GM10248 (cell line): Measurements from ENCODE around the gene GSTA4.
"Not testable (repeated sequence)": the region's sequence is repeated elsewhere in the genome, so short reads cannot be mapped to it uniquely, and the experiment has no call there.

Source experiments
- CTCF ChIA-PET: fragments of 300-600 bp; sonication (Branson Sonifier 250); formaldehyde crosslinking; extraction: SDS; loops from one replicate; lab custom pipeline; 2021; ENCODE audit warnings: antibody characterized with exemption; lab: Yijun Ruan, JAX
- POLR2A ChIA-PET: fragments of 350-650 bp; sonication (Branson Sonifier 250); formaldehyde crosslinking; extraction: SDS; loops from one replicate; lab custom pipeline; 2020; ENCODE audit warnings: antibody characterized with exemption; lab: Yijun Ruan, JAX
- DNase-seq: peaks from one replicate; pipeline ENCODE4 v3.0.0; 2012; ENCODE audit errors: extremely low spot score
- TF ChIP-seq, protein P1 (sequence below): IDR thresholded peaks from 2 replicates; pipeline ENCODE4 v1.5.1; 2012; ENCODE audit warnings: mild to moderate bottlenecking, low read depth; ENCODE audit errors: extremely low read depth, missing control alignments, control extremely low read depth

GSTA4 gene

DNA sequence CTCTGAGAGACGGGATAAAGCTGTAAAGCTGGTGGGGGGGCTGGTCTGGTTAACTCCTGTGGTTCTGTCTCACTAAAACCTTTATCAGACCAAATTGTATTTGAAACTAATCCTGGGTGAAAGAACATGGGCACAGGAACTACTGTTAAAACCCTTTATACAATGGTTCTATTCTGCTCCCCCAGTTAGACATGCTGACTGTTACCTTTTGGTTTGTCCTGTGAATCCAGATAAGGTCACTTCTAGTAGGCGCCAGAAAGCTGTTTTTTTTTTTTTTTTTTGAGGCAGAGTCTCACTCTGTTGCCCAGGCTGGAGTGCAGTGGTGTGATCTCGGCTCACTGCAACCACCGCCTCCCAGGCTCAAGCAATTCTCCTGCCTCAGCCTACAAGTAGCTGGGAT is 29.7 kb downstream of the GSTA4 start:
- ChIA-PET POLR2A (no interaction called here), CTCF (interaction anchor here (1.2 to 1.4 kb wide), 2 partner anchors 11 to 16 kb away, joined by 3 to 4 read pairs; no protein-coding TSS in a partner anchor)
- no peak for DNase-seq
- TF ChIP-seq, protein P1, sequence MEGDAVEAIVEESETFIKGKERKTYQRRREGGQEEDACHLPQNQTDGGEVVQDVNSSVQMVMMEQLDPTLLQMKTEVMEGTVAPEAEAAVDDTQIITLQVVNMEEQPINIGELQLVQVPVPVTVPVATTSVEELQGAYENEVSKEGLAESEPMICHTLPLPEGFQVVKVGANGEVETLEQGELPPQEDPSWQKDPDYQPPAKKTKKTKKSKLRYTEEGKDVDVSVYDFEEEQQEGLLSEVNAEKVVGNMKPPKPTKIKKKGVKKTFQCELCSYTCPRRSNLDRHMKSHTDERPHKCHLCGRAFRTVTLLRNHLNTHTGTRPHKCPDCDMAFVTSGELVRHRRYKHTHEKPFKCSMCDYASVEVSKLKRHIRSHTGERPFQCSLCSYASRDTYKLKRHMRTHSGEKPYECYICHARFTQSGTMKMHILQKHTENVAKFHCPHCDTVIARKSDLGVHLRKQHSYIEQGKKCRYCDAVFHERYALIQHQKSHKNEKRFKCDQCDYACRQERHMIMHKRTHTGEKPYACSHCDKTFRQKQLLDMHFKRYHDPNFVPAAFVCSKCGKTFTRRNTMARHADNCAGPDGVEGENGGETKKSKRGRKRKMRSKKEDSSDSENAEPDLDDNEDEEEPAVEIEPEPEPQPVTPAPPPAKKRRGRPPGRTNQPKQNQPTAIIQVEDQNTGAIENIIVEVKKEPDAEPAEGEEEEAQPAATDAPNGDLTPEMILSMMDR = no peak

DNA sequence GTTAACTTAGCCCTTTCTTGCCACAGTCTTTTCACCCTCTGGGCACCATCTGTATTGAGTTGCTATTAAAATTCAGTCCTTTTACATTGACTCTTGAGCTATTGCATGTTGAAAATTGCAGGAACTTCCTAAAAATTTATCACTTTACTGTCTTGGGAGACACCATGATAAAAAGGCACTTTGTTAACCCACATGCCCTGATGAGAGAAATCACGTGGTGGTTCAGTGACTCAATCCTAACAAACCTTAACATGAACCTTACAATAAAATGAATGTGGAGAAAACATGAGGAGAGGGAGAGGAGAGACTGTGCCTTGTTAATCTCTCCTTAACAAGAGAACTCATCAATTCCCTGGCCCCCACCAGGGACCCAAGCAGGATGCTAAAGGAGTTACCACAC is 30.8 kb downstream of the GSTA4 start:
- ChIA-PET CTCF (interaction anchor here (1.6 kb wide), 1 partner anchor 18 kb away, joined by 3 read pairs; no protein-coding TSS in a partner anchor), POLR2A (no interaction called here)
- DNase-seq = no peak
- TF ChIP-seq, protein P1 = no peak

DNA sequence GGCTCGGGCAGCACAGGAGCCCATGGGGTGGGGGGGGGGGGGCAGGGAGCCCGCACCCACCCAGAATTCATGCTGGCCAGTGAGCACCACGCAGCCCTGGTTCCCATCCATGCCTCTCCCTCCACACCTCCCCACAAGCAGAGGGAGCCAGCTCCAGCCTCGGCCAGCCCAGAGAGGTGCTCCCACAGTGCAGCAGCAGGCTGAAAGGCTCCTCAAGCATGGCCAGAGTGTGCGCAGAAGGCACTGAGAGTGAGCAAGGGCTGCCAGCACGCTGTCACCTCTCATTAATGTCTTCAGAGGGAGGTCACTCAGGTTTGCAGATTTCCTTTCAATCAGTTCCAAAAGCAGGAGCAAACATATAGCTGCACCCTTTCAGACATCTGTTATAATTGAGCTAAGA is 32.4 kb downstream of the GSTA4 start:
- TF ChIP-seq, protein P1 = no peak
- ChIA-PET CTCF (interaction anchor here (1.0 to 1.6 kb wide), 3 partner anchors 17 to 34 kb away, joined by 3 to 5 read pairs (median 3); partner anchors contain the start of gene GSTA4), POLR2A (no interaction called here)
- DNase-seq = no peak

DNA sequence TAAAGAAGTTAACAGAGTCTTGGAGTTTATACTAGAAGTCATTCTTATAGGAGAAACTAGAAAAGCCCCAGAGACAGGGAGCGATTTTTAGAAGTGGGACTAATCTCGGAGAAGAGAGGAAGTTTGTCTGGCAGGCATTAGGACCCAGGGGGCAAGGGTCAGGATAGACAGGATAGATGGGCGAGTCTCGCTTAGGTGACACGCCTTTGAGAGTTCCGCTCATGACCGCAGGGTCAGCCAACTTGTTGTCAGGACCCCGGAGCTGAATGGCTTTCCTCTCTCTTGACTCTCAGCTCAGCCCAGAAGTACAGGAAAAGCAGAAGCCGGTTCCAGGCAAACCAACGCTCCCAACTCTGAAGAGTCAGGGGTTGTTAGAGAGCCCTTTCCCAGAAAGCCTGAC is 34.1 kb downstream of the GSTA4 start:
- DNase-seq, POLR2A ChIA-PET: not testable (repeated sequence)
- CTCF ChIA-PET = interaction anchor here (1.4 kb wide), 1 partner anchor 11 kb away, joined by 3 read pairs; no protein-coding TSS in a partner anchor

DNA sequence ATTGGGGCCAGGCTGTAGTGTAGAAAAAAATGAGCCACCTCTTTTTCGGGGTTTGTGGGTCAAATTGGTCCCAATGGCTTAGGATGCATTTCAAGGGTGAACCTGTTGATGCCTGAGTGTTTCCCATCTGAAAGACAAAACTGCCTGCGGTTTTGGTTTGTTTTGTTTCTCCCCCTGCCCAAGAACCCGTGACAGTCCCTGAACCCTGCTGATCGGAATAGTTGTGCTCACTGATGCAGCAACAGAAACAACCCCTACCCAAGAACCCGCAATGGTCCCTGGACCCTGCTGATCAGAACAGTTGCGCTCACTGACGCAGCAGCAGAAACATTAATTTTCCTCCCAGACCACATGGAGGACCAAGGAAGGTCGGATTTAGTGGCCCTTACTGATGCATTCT is 34.9 kb downstream of the GSTA4 start:
- POLR2A ChIA-PET, CTCF ChIA-PET, DNase-seq: not testable (repeated sequence)

DNA sequence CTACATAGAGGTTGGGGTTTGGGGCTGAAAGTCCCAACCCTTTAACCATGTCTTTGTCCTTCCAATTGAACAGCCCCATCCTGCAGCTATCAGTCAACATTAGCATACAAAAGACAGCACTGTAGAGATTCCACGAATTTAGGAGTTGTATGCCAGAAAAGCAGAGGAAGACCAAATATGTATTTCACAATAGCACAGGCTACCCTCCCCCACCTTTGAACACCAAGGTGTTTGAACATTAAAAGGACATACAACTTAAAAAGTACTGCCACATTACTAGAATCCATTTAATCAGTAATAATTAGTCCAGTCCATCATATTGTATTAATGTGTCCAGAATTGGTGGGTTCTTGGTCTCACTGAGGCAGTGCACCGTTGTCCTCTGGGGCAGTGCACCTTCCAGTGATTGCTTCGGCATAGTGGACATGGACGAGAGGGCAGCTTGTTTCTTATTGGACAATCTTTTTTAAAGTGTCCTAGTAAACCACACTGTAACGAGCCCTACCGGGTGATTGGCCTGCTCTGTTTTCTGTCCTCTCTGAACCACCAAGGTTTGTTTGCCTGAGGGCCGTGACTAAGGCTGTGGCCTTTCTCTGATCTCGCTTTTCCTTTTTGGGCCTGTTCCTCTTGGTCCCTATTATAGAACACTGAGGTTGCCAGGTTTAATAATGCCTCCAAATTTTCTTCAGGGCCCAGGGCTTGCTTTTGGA is 36.4 kb downstream of the GSTA4 start:
- CTCF ChIA-PET = no interaction called here
- TF ChIP-seq, protein P1 = no peak
- DNase-seq = no peak
- POLR2A ChIA-PET = no interaction called here

DNA sequence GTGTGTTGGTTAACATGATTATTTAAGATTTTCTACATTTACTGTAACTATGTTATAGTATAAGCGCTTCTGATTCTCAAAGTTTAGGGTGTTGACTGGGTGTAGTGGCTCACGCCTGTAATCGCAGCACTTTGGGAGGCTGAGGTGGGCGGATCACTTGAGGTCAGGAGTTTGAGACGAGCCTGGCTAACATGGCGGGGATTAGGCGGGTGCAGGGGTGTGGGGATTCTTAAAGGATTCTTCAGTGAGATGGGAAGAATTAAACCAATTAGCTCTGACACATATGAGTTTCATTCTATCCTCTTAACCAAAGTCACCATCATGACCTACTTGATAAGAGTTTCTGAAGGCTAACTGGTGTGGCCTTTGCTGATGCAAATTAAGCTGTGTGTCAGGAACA is 39.2 kb downstream of the GSTA4 start:
- TF ChIP-seq, protein P1 = no peak
- no peak for DNase-seq
- ChIA-PET POLR2A (no interaction called here), CTCF (no interaction called here)
